Esophagus squamous epithelium (tissue), 4 donors: ENCODE measurements around the gene CYP2W1.

Experiments
- CTCF ChIP-seq, 6 experiments: fragments of 450-650 bp in 4 of 6; fragments of 200-600 bp in 2 of 6; sonication (generic) in 2 of 6; IDR thresholded peaks; one replicate each; pipeline ENCODE4 v1.5.1; 2016 to 2019; ENCODE audit warnings: antibody characterized with exemption in 6 of 6, mild to moderate bottlenecking in 4 of 6, moderate library complexity in 4 of 6
- POLR2A ChIP-seq, 4 donors: fragments of 450-650 bp; IDR thresholded peaks; one replicate each; pipeline ENCODE4 v1.6.1; 2017; ENCODE audit warnings: antibody characterized with exemption in 4 of 4, mild to moderate bottlenecking in 4 of 4, moderate library complexity in 3 of 4

DNA sequence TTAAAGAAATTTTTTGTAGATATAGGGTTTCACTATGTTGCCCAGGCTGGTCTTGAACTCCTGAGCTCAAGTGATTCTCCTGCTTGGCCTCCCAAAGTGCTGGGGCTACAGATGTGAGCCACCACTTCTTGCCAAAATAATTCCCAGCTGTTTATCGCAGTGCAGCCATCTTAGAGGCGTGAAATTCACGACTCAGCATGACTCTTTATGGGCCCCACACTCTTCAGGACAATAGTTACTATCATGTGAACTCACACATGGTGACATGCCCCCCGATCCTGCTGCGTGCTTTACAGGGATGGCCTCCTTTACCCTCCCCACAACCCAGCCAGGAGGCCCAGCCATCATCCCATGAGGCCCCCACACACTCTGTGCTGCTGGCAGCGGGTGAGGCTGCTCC, 12.2 kb upstream of the CYP2W1 start:
- no peak for TF ChIP-seq CTCF (IDR thresholded peaks at IDR 0.05)
- no peak for TF ChIP-seq POLR2A (IDR thresholded peaks at IDR 0.05)
